ENCODE data around the gene TMEM43.
A peak's percentile ranks its signal among the peaks of the same experiment; 100 is the strongest.

Gene TMEM43

DNA sequence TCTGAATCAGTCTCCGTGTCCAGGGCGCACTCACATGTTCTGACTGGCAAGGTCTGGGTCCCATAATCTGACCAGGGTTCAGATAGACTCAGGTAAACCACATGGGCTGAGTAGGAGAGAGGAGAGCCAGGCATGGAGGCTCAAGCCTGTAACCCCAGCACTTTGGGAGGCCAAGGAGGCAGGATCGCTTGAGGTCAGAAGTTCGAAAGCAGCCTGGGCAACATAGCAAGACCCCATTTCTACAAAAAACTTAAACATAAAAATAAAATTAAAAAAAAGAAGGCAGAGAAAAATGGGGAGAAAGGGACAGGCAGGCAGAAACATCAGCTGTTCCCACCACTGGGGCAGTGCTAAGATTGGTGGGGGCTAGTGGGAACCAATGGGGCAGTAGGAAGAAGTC, 5.4 kb downstream of the TMEM43 start:
- Histone ChIP-seq H3K27ac (ENCODE audit: extremely low read depth, low read depth, low read length) (no peak overlapping the region), H3K4me3 (ENCODE audit: low read depth, low read length) (no peak overlapping the region), H3K4me1 (ENCODE audit: control insufficient read depth, insufficient read depth, low read length) (peaks cover 4% of the 10 kb centered on the region; the same call in 1 of the 2 replicates), H3K36me3 (ENCODE audit: control insufficient read depth in 2 of 2, insufficient read depth in 1 of 2, low read length in 2 of 2) (peaks cover 26 to 87% of the 10 kb centered on the region in 2 experiments), H3K9me3 (ENCODE audit: control insufficient read depth, insufficient read depth, low read depth, low read length) (no peaks in the 10 kb centered on the region)
- POLR2A ChIA-PET, result no interaction called here
- no peak for TF ChIP-seq ZNF174 (tag by site-specific recombination; IDR thresholded peaks at IDR 0.05)
- peak; percentile 85 for TF ChIP-seq ZNF121 (tag by site-specific recombination; IDR thresholded peaks at IDR 0.05)
- CTCF ChIA-PET, result no interaction called here

DNA sequence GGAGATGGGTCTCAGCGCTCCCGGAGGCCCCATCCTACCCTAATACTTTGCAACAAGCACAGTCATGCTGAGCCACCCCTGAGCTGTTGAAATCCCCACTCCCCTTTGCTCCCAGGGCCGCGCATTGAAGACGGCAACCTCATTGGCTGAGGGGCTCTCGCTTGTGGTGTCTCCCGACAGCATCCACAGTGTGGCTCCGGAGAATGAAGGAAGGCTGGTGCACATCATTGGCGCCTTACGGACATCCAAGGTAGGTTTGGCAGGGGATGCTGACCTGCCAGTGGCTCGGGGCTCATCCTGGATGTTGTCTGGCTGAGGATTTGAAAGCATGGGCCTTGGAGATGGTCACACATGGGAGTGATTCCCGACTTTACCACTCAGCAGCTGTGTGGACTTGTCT, 5.9 kb downstream of the TMEM43 start:
- ChIA-PET POLR2A (interaction anchor here (1.8 kb wide), 1 partner anchor 13 kb away, joined by 4 read pairs; no protein-coding TSS in a partner anchor), CTCF (no interaction called here)
- TF ChIP-seq ZNF785 (tag by site-specific recombination; IDR thresholded peaks at IDR 0.05) (no peak), ZNF561 (tag by site-specific recombination; IDR thresholded peaks at IDR 0.05; ENCODE audit: borderline replicate concordance) (no peak), ZNF184 (tag by site-specific recombination; IDR thresholded peaks at IDR 0.05) (no peak), ZNF292 (tag by site-specific recombination; IDR thresholded peaks at IDR 0.05; ENCODE audit: borderline replicate concordance, low read depth) (no peak), ZNF223 (tag by site-specific recombination; IDR thresholded peaks at IDR 0.05) (no peak), ZNF629 (tag by site-specific recombination; IDR thresholded peaks at IDR 0.05) (no peak), ZNF600 (tag by site-specific recombination; IDR thresholded peaks at IDR 0.05) (no peak), ZNF530 (tag by site-specific recombination; IDR thresholded peaks at IDR 0.05; ENCODE audit: low read depth) (no peak), ATF2 (tag by site-specific recombination; IDR thresholded peaks at IDR 0.05; ENCODE audit: low read depth) (no peak), ZNF776 (tag by site-specific recombination; IDR thresholded peaks at IDR 0.05; ENCODE audit: borderline replicate concordance) (no peak), EGR2 (tag by site-specific recombination; IDR thresholded peaks at IDR 0.05; ENCODE audit: low read depth) (no peak), ZNF529 (tag by site-specific recombination; IDR thresholded peaks at IDR 0.05; ENCODE audit: insufficient replicate concordance) (no peak), SETDB1 (IDR thresholded peaks at IDR 0.05; ENCODE audit: insufficient read length, low read length) (no peak), ZNF2 (tag by site-specific recombination; IDR thresholded peaks at IDR 0.05) (no peak), ZNF473 (tag by site-specific recombination; IDR thresholded peaks at IDR 0.05) (no peak)
- peaks cover 26 to 92% of the 10 kb centered on the region in 2 experiments for H3K36me3 ChIP-seq (ENCODE audit: control insufficient read depth in 2 of 2, insufficient read depth in 1 of 2, low read length in 2 of 2)
- H3K4me3 ChIP-seq (ENCODE audit: low read depth, low read length), result no peak overlapping the region
- no peaks in the 10 kb centered on the region for H3K9me3 ChIP-seq (ENCODE audit: control insufficient read depth, insufficient read depth, low read depth, low read length)
- peaks cover 4% of the 10 kb centered on the region; the same call in 1 of the 2 replicates for H3K4me1 ChIP-seq (ENCODE audit: control insufficient read depth, insufficient read depth, low read length)
- H3K27ac ChIP-seq (ENCODE audit: extremely low read depth, low read depth, low read length), result no peak overlapping the region

DNA sequence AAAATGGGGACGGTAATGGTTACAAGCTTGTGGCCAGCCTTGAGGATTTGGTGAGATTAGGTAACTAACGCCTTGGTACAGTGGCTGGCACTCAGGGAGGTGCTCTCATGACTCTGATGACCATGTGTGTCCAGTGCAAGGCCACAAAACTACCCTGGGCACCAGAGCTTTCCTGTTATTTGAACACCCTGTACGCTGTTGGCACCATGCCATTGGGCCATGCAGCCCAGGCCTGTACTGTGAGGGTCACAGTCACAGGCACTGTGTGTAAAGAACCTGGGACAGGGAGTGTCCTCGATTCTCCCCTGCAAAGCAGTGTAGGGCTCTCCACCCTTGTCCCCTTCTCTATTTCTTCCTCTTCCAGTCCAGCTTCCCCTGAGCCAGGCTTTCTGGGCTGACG, 6.3 kb downstream of the TMEM43 start:
- H3K36me3 ChIP-seq (ENCODE audit: control insufficient read depth in 2 of 2, insufficient read depth in 1 of 2, low read length in 2 of 2), result peaks cover 26 to 96% of the 10 kb centered on the region in 2 experiments
- CTCF ChIA-PET, result no interaction called here
- no peak overlapping the region for H3K27ac ChIP-seq (ENCODE audit: extremely low read depth, low read depth, low read length)
- H3K9me3 ChIP-seq (ENCODE audit: control insufficient read depth, insufficient read depth, low read depth, low read length), result no peaks in the 10 kb centered on the region
- H3K4me1 ChIP-seq (ENCODE audit: control insufficient read depth, insufficient read depth, low read length), result peaks cover 2% of the 10 kb centered on the region; the same call in 1 of the 2 replicates
- TF ChIP-seq ZNF624 (tag by site-specific recombination; IDR thresholded peaks at IDR 0.05) (no peak), ZNF747 (tag by site-specific recombination; IDR thresholded peaks at IDR 0.05) (no peak), YY1 (tag by site-specific recombination; IDR thresholded peaks at IDR 0.05) (no peak), HOXD13 (CRISPR knock-in tag; IDR thresholded peaks at IDR 0.05; ENCODE audit: borderline replicate concordance) (no peak), ZNF791 (tag by site-specific recombination; IDR thresholded peaks at IDR 0.05) (no peak)
- TF ChIP-seq, protein P1, sequence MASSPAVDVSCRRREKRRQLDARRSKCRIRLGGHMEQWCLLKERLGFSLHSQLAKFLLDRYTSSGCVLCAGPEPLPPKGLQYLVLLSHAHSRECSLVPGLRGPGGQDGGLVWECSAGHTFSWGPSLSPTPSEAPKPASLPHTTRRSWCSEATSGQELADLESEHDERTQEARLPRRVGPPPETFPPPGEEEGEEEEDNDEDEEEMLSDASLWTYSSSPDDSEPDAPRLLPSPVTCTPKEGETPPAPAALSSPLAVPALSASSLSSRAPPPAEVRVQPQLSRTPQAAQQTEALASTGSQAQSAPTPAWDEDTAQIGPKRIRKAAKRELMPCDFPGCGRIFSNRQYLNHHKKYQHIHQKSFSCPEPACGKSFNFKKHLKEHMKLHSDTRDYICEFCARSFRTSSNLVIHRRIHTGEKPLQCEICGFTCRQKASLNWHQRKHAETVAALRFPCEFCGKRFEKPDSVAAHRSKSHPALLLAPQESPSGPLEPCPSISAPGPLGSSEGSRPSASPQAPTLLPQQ (tag by site-specific recombination; IDR thresholded peaks at IDR 0.05), result no peak
- TF ChIP-seq, protein P2, sequence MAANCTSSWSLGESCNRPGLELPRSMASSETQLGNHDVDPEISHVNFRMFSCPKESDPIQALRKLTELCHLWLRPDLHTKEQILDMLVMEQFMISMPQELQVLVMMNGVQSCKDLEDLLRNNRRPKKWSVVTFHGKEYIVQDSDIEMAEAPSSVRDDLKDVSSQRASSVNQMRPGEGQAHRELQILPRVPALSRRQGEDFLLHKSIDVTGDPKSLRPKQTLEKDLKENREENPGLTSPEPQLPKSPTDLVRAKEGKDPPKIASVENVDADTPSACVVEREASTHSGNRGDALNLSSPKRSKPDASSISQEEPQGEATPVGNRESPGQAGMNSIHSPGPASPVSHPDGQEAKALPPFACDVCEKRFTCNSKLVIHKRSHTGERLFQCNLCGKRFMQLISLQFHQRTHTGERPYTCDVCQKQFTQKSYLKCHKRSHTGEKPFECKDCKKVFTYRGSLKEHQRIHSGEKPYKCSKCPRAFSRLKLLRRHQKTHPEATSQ (tag by site-specific recombination; IDR thresholded peaks at IDR 0.05), result no peak
- no peak overlapping the region for H3K4me3 ChIP-seq (ENCODE audit: low read depth, low read length)
- POLR2A ChIA-PET, result interaction anchor here (1.8 kb wide), 1 partner anchor 13 kb away, joined by 4 read pairs; no protein-coding TSS in a partner anchor
